GM20431 (cell line): ENCODE measurements around the gene WFDC1.

Experiments
- in situ Hi-C: fragments of 300-500 bp; cut with MseI, MboI; formaldehyde crosslinking; loops from one replicate; pipeline ENCODE4 v1.15.0; 2020; ENCODE audit warnings: low sequenced_read_pairs; ENCODE audit not compliant: unreplicated experiment

WFDC1 gene

GRCh38 chr16:84348386-84348888 is 53.8 kb downstream of the WFDC1 start:
- in situ Hi-C loops, result no loop called here

GRCh38 chr16:84349862-84350684 is 55.4 kb downstream of the WFDC1 start:
- in situ Hi-C loops, result no loop called here

DNA sequence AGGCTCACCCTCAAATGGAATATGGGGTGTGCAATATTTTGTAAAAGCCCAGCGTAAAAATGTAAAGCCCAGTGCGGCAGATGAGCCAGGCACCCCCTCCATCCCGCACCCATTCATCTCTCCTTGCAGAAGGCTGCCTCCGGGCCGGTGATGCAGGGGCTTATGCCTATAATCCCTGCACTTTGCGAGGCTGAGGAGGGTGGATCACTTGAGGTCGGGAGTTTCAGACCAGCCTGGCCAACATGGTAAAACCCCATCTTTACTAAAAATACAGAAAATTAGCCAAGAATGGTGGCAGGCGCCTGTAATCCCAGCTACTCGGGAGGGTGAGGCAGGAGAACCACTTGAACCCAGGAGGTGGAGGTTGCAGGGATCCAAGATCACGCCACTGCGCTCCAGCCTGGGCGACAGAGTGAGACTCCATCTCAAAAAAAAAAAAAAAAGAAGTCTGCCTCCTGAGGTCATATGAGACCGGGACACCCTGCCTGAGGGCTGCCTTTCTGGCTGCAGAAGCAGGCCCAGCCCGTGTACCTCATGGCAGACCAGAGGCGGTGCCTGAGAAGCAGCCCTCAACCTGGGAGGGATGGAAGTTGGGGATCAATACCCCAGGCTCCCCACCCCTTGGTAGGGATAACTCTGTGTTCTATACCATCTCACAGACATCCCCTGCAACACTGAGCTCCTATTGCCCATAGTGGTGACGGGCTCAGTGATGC is 56.2 kb downstream of the WFDC1 start:
- in situ Hi-C loops, result no loop called here

DNA sequence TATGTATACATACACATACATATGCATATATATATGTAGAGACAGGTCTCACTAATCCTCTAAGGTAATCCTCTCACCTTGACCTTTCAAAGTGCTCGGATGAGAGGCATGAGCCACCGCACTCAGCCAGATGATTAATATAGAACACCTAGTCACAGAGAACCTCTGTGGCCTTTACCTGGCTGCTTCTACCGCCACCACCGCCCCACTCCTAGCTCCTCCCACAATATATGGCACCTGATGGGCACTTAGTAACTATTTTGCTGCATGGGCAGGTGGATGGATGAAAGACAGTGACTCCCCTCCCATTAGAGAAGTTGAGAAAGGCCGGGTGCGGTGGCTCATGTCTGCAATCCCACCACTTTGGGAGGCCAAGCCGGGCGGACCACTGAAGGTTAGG is 57.0 kb downstream of the WFDC1 start:
- in situ Hi-C loops, result no loop called here

- in situ Hi-C loops, result no loop called here
These were observed 59.6 kb downstream of the WFDC1 start for GRCh38 chr16:84354306-84354705.

DNA sequence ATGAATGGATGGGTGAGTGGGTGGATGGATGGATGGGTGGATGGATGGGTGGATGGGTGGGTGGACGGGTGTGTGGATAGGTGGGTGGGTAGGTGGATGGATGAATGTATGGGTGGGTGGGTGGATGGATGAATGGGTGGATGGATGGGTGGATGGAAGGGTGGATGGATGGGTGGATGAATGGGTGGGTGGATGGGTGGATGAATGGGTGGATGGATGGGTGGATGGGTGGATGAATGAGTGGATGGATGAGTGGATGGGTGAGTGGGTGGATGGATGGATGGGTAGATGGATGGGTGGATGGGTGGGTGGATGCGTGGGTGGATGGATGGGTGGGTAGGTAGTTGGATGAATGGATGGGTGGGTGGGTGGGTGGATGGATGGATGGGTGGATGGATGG is 60.5 kb downstream of the WFDC1 start:
- in situ Hi-C loops, result no loop called here

GRCh38 chr16:84356176-84356575 is 61.5 kb downstream of the WFDC1 start:
- in situ Hi-C loops, result no loop called here

DNA sequence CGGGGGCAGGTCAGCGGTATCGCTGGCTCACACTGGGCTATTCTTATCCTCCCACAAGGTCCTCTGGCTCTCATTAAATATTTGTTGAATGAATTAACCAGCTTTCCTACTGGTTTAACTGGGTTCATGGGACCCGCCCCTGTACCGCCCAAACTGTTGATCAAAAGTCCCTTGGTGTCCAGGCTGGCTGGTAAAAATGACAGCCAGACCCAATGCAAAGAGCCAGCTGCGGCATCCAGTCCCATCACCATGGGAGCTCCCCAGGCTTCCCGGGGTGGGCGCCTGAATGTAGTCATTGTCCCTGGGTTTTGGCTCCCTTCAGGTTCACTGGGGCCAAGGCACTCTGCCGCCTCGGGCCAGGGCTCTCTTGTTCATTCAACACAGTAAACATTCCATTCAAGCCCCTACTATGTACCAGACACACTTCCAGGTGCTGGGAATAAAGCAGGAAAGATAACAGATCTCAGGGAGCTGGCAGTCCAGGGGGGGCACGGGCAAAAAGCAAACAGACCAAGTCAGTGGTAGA is 62.0 kb downstream of the WFDC1 start:
- in situ Hi-C loops, result no loop called here

- in situ Hi-C loops, result no loop called here
These were observed 62.5 kb downstream of the WFDC1 start for GRCh38 chr16:84357191-84357651.

- in situ Hi-C loops, result no loop called here
These were observed 64.1 kb downstream of the WFDC1 start for GRCh38 chr16:84358601-84359295.

DNA sequence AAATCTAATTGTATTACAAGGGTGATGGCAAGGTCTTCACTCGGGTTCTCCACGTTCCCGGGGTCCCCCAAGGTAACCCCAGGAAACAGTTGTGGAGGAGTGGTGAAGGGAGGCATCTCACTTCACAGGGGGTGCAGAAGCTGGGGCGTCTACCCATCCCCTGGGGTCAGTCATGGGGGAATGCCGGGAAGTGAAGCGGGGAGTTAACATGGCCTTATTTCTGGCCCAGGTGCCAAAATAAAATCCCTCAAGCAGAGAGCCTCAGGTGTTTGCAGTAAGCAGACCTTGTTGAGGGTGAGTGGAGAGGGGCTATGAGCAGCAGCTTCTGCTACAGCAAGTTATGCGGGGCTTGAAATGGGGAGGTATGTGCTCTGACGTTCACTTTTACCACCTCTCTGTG is 64.6 kb downstream of the WFDC1 start:
- in situ Hi-C loops, result no loop called here

DNA sequence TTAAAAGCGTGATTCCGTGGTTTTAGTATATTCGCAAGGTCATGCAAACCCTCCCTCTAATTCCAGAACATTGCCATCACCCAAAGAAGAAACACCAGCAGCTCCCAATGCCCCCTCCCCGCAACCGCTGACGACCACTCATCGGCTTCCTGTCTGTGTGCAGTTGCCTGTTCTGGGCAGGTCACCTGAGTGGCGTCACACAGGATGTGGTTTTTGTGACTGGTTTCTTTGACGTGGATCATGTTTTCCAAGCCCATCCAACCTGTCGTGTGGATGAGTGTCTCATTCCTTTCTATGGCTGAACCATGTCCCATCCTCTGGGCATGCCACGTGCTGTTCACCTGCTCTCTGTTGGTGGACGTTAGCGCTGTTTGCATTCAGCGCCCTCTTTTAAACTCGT is 65.5 kb downstream of the WFDC1 start:
- in situ Hi-C loops, result no loop called here

DNA sequence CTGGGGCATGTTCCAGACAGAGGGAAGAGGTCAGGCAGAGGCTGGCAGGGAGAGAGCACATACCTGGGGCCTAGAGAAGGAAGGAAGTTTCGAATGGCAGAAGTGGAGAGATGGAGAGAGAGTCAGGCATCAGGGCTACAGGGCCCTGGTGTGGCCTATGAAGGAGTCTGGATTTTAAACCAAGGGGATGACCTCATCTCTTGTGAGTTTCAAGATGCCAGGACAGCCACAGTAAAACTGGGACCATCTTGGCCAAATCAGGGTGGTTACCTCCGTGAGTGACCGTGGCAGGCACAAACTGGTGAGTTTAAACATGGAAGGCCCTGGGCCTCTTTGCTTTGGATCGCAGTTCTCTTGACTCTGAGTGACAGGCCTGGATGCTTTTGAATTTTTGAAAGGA is 66.1 kb downstream of the WFDC1 start:
- in situ Hi-C loops, result no loop called here

DNA sequence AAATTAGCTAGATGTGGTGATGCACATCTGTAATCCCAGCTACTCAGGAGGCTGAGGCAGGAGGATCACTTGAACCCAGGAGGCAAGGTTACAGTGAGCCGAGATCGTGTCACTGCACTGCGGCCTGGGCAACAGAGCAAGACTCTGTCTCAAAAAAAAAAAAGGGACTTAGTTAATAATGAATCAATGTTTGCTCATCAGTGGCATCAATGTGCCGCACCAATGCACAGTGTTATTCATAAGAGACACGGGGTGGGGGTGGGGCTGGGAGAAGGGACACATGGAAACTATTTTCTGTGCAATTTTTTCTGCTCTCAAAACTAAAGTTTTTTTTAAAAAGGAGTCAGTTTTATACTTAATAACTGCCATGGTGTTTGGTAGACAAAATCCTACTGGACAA is 66.9 kb downstream of the WFDC1 start:
- in situ Hi-C loops, result no loop called here

DNA sequence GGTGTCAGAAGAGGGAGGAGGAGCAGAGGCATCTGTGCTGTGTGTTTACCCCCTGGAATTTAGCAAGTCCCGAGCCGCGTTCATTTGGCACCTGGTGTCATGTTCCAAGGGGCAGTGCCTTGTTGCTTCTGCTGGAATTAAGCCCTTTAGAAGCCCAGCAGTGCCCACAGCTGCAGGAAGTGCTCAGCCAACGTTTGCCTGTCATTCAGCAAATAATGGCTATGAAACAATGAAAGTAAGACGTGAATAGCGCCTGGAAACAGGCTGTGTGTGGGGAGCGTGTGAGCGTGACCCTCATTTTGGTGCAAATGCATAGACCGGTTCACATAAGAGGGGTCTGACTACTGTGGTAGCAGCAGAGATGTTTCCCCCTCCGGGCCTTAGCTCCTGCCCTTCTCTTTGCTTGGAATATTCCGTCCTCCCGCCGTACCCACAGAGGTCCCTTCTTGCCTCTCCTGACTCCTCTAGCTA is 67.8 kb downstream of the WFDC1 start:
- in situ Hi-C loops, result no loop called here

DNA sequence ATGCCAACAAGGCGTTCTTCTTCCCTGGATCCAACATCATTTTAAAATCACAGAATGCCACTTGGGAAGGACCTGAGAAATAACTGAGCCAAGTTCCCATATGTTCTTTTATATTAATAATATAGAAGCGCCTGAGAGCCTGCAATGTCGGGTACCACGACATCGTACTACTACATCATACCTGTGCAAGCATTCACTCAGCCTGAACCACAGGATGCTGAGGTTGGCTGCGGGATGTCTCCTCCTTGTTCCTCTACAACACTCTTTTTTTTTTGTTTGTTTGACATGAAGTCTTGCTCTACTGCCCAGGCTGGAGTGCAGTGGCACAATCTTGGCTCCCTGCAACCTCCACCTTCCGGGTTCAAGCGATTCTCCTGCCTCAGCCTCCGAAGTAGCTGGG is 71.5 kb downstream of the WFDC1 start:
- in situ Hi-C loops, result no loop called here

DNA sequence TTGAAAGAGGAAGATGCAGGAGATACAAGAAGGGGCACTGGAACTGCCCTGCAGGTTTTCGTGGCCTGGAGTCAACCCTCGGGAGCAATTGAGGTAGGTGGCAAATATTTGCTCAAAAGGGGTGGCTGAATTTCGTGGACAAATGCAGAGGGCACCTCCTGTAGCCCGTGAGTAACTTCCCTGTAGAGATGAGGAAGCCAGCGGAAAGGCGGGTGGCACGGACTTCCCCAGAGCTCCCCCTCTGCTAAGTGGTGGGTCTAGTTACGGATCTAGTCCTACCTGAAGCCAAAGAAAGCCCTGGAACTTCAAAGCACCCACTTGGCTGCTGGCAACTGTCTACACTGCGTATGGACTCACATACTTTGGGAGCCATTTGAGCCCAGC is 72.6 kb downstream of the WFDC1 start:
- in situ Hi-C loops, result no loop called here

GRCh38 chr16:84367750-84368307 is 73.2 kb downstream of the WFDC1 start:
- in situ Hi-C loops, result no loop called here

GRCh38 chr16:84368308-84368996 is 73.8 kb downstream of the WFDC1 start, which contains the start of gene ATP2C2:
ATP2C2 (plus strand) TSS chr16:84368538; CDS start chr16:84368616, 78 bp downstream.
- in situ Hi-C loops, result no loop called here
